SH-SY5Y (cell line): Measurements from ENCODE around the gene STAB2.

Experiments used
- GATA2 ChIP-seq: IDR thresholded peaks from 2 replicates; pipeline ENCODE4 v1.6.1; 2011; ENCODE audit warnings: mild to moderate bottlenecking, low read depth, low read length
- GATA3 ChIP-seq: IDR thresholded peaks from 2 replicates; pipeline ENCODE4 v1.6.1; 2011; ENCODE audit warnings: low read depth, mild to moderate bottlenecking, low read length, moderate library complexity

GRCh38 chr12:103799857-103800771 is 213.0 kb downstream of the STAB2 start:
- TF ChIP-seq GATA2 (peak; percentile 51), GATA3 (no peak)
